Astrocyte (in vitro differentiated cells and primary cell): Measurements from ENCODE around the gene AMZ1. TPM values are rescaled to one million over a fixed set of nuclear protein-coding genes. Genes with fewer than 3 reads are reported as not detected.
A peak's percentile ranks its signal among the peaks of the same experiment; 100 is the strongest.

Source experiments
- DNase-seq: peaks from one replicate; pipeline ENCODE4 v3.0.0-alpha.2; 2010; ENCODE audit warnings: low read depth
- FAIRE-seq: peaks from 2 replicates; lab custom pipeline; 2011; peaks lifted over from hg19 to GRCh38; lab: Jason Lieb, UNC
- H2AFZ ChIP-seq: 2 replicates; pipeline ENCODE4 v1.6.0; 2012; ENCODE audit warnings: low read depth, low read length, inconsistent platforms
- H3K27ac ChIP-seq: 2 replicates; pipeline ENCODE4 v1.5.1; 2011; ENCODE audit warnings: low read depth, low read length, inconsistent platforms
- H3K27me3 ChIP-seq: 2 replicates; pipeline ENCODE4 v1.6.0; 2011; ENCODE audit warnings: low read length, inconsistent platforms; ENCODE audit not compliant: insufficient read depth
- H3K36me3 ChIP-seq: 2 replicates; pipeline ENCODE4 v1.5.1; 2011; ENCODE audit warnings: low read length, inconsistent platforms; ENCODE audit not compliant: insufficient read depth
- H3K4me1 ChIP-seq: 2 replicates; pipeline ENCODE4 v1.5.1; 2011; ENCODE audit warnings: low read length, inconsistent platforms; ENCODE audit not compliant: insufficient read depth
- H3K4me2 ChIP-seq: 2 replicates; pipeline ENCODE4 v1.6.0; 2012; ENCODE audit warnings: low read length, inconsistent platforms
- H3K4me3 ChIP-seq: 2 replicates; pipeline ENCODE4 v1.5.1; 2011; ENCODE audit warnings: low read depth, mild to moderate bottlenecking, low read length, inconsistent platforms; ENCODE audit not compliant: insufficient read depth
- H3K79me2 ChIP-seq: 2 replicates; pipeline ENCODE4 v1.6.0; 2012; ENCODE audit warnings: mild to moderate bottlenecking, low read length, inconsistent platforms; ENCODE audit not compliant: insufficient read depth
- H3K9ac ChIP-seq: 2 replicates; pipeline ENCODE4 v1.6.0; 2012; ENCODE audit warnings: mild to moderate bottlenecking, low read length, inconsistent platforms
- H3K9me3 ChIP-seq: 2 replicates; pipeline ENCODE4 v1.5.1; 2012; ENCODE audit warnings: low read depth, mild to moderate bottlenecking, low read length, inconsistent platforms; ENCODE audit not compliant: insufficient read depth
- H4K20me1 ChIP-seq: 2 replicates; pipeline ENCODE4 v1.6.0; 2012; ENCODE audit warnings: low read length, inconsistent platforms; ENCODE audit not compliant: insufficient read depth
- H3K27ac Mint-ChIP-seq: one replicate; pipeline ENCODE4 v1.8.0; 2021; ENCODE audit warnings: mild to moderate bottlenecking, mixed read lengths; ENCODE audit not compliant: unreplicated experiment
- H3K27me3 Mint-ChIP-seq: one replicate; pipeline ENCODE4 v1.8.0; 2021; ENCODE audit warnings: low read depth, mixed read lengths; ENCODE audit not compliant: unreplicated experiment
- H3K36me3 Mint-ChIP-seq: one replicate; pipeline ENCODE4 v1.8.0; 2021; ENCODE audit warnings: low read depth, mixed read lengths; ENCODE audit not compliant: unreplicated experiment
- H3K4me1 Mint-ChIP-seq: one replicate; pipeline ENCODE4 v1.8.0; 2021; ENCODE audit warnings: low read depth, mixed read lengths; ENCODE audit not compliant: unreplicated experiment
- H3K4me3 Mint-ChIP-seq: one replicate; pipeline ENCODE4 v1.8.0; 2021; ENCODE audit warnings: mild to moderate bottlenecking, moderate library complexity, mixed read lengths; ENCODE audit not compliant: unreplicated experiment
- H3K9me3 Mint-ChIP-seq: one replicate; pipeline ENCODE4 v1.8.0; 2021; ENCODE audit warnings: mild to moderate bottlenecking, mixed read lengths; ENCODE audit not compliant: unreplicated experiment
- EZH2 ChIP-seq: IDR thresholded peaks from 2 replicates; pipeline ENCODE4 v1.6.1; 2012; ENCODE audit warnings: mild to moderate bottlenecking, low read length, inconsistent platforms; ENCODE audit not compliant: insufficient read depth
- total RNA-seq: library from RNA; stranded (reverse); gene quantifications from 2 replicates; pipeline ENCODE4 v1.2.1, GENCODE V29; 2021
- TF ChIP-seq, protein P1 (sequence below): IDR thresholded peaks from 2 replicates; pipeline ENCODE4 v1.5.1; 2011; ENCODE audit warnings: low read depth, mild to moderate bottlenecking, inconsistent platforms, low read length, moderate library complexity; ENCODE audit not compliant: insufficient read depth

The AMZ1 gene
- total RNA-seq, 1 donor from 2014 or later = 3.4 TPM

DNA sequence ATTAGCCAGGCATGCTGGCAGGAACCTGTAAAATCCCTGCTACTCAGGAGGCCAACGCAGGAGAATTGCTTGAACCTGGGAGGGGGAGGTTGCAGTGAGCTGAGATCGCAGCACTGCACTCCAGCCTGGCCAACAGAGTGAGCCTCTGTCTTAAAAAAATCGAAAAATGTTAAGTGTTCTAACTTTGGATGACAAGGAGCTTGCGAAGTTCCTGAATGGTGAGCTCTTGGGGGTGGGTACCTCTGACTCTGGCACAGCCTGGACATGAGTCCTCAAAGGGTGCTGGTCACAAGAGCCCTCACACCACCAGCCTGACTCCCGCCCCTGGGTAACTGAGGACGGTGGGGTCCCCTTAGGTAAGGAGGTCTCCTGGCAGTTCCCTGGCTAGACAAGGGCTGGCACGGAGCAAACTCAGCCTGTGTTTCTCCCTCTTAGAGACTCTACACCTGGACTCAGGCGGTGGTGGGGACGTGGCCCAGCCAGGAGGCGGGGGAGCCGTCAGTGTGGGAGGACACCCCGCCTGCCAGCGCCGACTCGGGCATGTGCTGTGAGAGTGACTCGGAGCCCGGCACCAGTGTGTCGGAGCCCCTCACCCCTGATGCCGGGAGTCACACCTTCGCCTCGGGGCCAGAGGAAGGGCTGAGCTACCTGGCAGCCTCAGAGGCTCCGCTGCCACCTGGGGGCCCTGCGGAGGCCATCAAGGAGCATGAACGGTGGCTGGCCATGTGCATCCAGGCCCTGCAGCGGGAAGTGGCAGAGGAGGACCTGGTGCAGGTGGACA lies 24.1 kb downstream of the AMZ1 start:
- peaks cover 12% of the 10 kb centered on the region for H3K4me1 Mint-ChIP-seq
- Histone ChIP-seq H3K79me2 (no peaks in the 10 kb centered on the region), H3K36me3 (no peaks in the 10 kb centered on the region), H3K9ac (no peak overlapping the region), H3K4me3 (no peak overlapping the region), H3K9me3 (no peaks in the 10 kb centered on the region), H3K27me3 (no peaks in the 10 kb centered on the region), H3K27ac (no peak overlapping the region), H3K4me2 (no peak overlapping the region), H4K20me1 (peaks cover 9% of the 10 kb centered on the region), H2AFZ (no peak overlapping the region), H3K4me1 (peaks cover 8% of the 10 kb centered on the region)
- peaks cover 4% of the 10 kb centered on the region for H3K9me3 Mint-ChIP-seq
- no peak overlapping the region for H3K27ac Mint-ChIP-seq
- H3K36me3 Mint-ChIP-seq = peaks cover 30% of the 10 kb centered on the region
- H3K4me3 Mint-ChIP-seq = no peak overlapping the region
- no peak for TF ChIP-seq EZH2
- TF ChIP-seq, protein P1, sequence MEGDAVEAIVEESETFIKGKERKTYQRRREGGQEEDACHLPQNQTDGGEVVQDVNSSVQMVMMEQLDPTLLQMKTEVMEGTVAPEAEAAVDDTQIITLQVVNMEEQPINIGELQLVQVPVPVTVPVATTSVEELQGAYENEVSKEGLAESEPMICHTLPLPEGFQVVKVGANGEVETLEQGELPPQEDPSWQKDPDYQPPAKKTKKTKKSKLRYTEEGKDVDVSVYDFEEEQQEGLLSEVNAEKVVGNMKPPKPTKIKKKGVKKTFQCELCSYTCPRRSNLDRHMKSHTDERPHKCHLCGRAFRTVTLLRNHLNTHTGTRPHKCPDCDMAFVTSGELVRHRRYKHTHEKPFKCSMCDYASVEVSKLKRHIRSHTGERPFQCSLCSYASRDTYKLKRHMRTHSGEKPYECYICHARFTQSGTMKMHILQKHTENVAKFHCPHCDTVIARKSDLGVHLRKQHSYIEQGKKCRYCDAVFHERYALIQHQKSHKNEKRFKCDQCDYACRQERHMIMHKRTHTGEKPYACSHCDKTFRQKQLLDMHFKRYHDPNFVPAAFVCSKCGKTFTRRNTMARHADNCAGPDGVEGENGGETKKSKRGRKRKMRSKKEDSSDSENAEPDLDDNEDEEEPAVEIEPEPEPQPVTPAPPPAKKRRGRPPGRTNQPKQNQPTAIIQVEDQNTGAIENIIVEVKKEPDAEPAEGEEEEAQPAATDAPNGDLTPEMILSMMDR = no peak
- H3K27me3 Mint-ChIP-seq = peaks cover 2% of the 10 kb centered on the region
- FAIRE-seq (no peak), DNase-seq (no peak)

- no peaks in the 10 kb centered on the region for H3K27me3 ChIP-seq
- Mint-ChIP-seq H3K4me1 (peaks cover 12% of the 10 kb centered on the region), H3K27me3 (no peaks in the 10 kb centered on the region), H3K4me3 (no peak overlapping the region), H3K36me3 (peaks cover 37% of the 10 kb centered on the region), H3K27ac (no peak overlapping the region), H3K9me3 (peaks cover 4% of the 10 kb centered on the region)
- H3K9me3 ChIP-seq = no peaks in the 10 kb centered on the region
- no peak overlapping the region for H2AFZ ChIP-seq
- no peaks in the 10 kb centered on the region for H3K79me2 ChIP-seq
- no peak for FAIRE-seq
- no peak for DNase-seq
- no peak for TF ChIP-seq EZH2
- TF ChIP-seq, protein P1 = no peak
- H4K20me1 ChIP-seq = peaks cover 9% of the 10 kb centered on the region
- peaks cover 14% of the 10 kb centered on the region for H3K4me1 ChIP-seq
- H3K4me3 ChIP-seq = no peak overlapping the region
- H3K9ac ChIP-seq = no peak overlapping the region
- H3K4me2 ChIP-seq = peak overlapping the region; percentile 11
- peaks cover 3% of the 10 kb centered on the region for H3K36me3 ChIP-seq
- no peak overlapping the region for H3K27ac ChIP-seq
Measured at GRCh38 chr7:2713370-2713769, 25.4 kb downstream of the AMZ1 start.

DNA sequence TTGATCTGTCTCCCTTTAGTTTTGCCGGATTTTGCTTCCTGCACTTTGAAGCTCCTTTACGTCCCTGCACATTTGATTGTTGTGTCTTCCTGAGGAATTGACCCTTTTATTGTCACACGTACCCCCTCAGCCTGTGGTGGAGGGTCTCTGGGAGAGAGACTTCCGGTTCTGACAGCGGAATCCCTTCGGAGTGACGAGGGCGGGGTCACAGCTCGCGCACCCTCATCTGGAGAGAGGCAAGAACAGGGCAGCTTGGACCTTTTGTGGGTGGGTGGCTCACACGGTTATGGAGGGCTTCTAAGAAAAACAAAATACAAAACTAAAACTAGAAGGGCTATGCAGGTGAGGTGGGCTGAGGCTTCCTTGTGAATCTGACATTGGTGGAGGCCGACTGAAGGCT lies 26.0 kb downstream of the AMZ1 start:
- H3K36me3 ChIP-seq = peaks cover 4% of the 10 kb centered on the region
- H3K79me2 ChIP-seq = no peaks in the 10 kb centered on the region
- no peak for DNase-seq
- H3K4me1 ChIP-seq = peaks cover 14% of the 10 kb centered on the region
- H4K20me1 ChIP-seq = peaks cover 12% of the 10 kb centered on the region
- H3K27me3 ChIP-seq = no peaks in the 10 kb centered on the region
- H2AFZ ChIP-seq = no peak overlapping the region
- Mint-ChIP-seq H3K36me3 (peaks cover 37% of the 10 kb centered on the region), H3K9me3 (peaks cover 4% of the 10 kb centered on the region), H3K27ac (no peak overlapping the region), H3K27me3 (no peaks in the 10 kb centered on the region), H3K4me1 (peaks cover 12% of the 10 kb centered on the region), H3K4me3 (no peak overlapping the region)
- no peak overlapping the region for H3K4me2 ChIP-seq
- no peak overlapping the region for H3K4me3 ChIP-seq
- TF ChIP-seq, protein P1 = no peak
- no peak for TF ChIP-seq EZH2
- no peak for FAIRE-seq
- no peak overlapping the region for H3K27ac ChIP-seq
- no peaks in the 10 kb centered on the region for H3K9me3 ChIP-seq
- no peak overlapping the region for H3K9ac ChIP-seq
